GM19099 (cell line): ENCODE measurements around the gene PLPPR3.

Experiments used
- POLR2A ChIP-seq: IDR thresholded peaks from 3 replicates; pipeline ENCODE4 v1.6.1; 2011; ENCODE audit warnings: low read depth; ENCODE audit not compliant: insufficient read length; ENCODE audit errors: extremely low read depth

Gene PLPPR3

DNA sequence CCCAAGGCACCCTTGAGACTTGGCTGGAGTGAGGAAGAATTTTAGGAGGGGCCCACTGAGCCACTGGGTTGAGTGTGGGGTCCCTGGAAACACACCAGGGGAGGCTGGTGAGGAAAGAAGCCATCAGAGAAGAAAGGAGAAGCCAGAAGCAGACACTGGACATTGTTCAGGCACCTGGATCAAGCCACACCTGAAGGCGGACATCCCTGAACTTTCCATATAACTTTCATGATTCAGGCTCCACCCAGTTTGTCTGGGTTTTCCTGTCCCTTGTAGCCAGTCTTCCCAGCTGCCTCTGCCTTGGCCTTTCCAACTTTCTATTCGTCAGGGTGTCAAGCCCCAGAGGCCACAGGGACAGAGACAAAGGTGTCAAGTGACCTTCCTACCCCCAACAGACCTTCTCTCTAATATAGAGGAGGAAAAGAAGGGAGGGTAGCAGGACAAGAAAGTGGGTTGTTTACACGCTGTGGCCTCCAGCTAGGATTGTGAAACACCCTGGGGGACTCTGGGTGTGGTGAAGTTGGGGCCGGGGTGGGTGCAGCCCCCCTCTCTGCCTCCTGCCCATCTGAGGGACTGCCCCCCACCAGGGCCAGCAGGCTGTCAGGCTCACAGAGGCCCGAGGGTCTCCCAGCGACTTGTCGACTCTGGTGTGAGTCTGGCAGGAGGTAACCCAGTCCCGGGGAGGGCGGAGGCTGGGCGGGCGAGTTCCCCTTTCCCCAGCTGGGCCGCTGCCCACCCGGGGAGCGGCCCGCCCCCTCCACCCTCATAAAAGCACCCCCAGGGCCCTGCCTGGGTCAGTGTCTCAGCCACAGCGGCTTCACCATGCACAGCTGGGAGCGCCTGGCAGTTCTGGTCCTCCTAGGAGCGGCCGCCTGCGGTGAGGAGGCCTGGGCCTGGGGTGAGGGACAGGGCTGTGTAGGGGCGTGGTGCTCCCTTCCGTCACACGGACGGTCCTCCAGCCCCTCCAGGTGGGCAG, 37.4 kb upstream of the PLPPR3 start, which contains the start of gene CFD:
TSS of gene CFD (plus strand) at position 797 of the 976 bp plus-strand sequence. CDS start at position 823, 26 bp downstream.
- no peak for TF ChIP-seq POLR2A

DNA sequence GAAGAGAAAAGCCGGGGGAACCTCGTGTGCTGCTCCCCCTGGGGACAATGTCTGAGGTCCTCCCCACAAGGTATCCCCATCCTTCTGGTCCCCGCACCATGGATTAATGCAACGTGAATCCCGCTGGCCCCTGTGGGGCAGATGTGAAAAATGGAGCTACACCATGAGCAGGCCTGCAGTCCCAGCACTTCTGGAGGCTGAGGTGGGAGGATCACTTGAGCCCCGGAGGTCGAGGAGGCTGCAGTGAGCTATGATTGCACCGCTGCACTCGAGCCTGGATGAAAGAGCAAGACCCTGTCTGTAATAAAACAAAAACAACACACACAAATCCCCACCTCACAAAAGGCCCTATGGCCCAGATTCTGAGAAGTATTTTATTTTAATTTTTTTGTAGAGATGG, 36.5 kb upstream of the PLPPR3 start:
- TF ChIP-seq POLR2A = no peak

DNA sequence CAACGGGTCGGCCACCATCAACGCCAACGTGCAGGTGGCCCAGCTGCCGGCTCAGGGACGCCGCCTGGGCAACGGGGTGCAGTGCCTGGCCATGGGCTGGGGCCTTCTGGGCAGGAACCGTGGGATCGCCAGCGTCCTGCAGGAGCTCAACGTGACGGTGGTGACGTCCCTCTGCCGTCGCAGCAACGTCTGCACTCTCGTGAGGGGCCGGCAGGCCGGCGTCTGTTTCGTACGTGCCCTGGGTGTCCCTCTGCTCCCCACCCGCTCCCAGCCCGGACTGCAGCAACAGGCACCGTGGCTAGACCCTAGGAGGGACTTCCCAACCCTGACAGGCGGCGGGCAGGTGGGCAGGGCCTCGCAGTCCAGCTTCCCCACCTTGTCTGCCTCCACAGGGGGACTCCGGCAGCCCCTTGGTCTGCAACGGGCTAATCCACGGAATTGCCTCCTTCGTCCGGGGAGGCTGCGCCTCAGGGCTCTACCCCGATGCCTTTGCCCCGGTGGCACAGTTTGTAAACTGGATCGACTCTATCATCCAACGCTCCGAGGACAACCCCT, 33.9 kb upstream of the PLPPR3 start:
- no peak for TF ChIP-seq POLR2A

DNA sequence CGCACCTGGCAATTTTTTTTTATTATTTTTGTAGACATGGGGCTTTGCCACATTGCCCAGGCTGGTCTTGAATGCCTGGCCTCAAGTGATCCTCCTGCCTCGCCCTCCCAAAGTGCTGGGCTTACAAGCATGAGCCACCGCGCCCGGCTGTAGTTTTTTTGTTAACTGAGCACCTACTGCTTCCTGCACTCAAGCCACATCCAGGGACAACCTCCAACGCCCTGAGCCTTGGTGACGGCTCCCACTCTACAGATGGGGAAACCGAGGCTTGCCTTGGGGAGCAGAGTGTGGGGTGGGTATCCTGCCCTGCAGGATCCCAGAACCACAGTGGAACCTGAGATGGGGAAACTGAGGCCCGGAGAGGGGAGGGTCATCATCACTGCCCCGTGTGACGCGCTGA, 33.4 kb upstream of the PLPPR3 start:
- TF ChIP-seq POLR2A = no peak

DNA sequence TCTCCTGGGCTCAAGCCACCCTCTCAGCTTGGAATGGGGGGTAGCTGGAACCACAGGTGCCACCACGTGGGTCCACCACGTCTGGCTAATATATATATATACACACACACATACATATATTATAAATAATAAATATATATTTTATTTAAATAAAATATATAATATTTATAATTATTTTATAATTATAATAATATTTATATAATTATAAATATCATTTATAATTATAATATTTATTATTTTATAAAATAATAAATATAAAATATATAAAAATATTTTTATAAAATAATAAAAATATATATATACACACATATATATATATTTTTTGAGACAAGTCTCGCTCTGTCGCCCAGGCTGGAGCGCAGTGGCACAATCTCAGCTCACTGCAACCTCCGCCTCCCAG, 32.8 kb upstream of the PLPPR3 start:
- no peak for TF ChIP-seq POLR2A

DNA sequence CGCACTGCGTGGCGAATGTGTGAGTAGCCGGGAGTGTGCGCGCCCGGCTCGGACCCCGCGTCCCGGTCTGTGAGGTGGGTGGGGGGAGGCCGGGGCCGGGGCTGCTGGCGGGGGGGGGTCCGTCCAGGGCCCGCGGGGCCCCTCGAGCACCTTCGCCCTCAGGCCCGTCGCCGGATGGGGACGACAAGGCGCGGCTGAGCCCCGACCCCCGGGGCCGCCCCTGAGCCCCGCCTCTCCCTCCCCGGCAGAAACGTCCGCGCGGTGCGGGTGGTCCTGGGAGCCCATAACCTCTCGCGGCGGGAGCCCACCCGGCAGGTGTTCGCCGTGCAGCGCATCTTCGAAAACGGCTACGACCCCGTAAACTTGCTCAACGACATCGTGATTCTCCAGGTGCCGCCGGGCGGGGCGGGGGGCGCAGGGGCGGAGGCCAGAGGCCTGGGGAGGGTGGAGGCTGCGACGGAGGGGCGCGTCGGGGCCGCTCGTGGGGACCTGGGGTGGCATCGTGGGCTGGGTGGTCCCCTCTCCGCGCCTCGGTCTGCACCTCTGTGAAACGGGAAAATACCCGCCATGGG, 31.3 kb upstream of the PLPPR3 start:
- TF ChIP-seq POLR2A = no peak

DNA sequence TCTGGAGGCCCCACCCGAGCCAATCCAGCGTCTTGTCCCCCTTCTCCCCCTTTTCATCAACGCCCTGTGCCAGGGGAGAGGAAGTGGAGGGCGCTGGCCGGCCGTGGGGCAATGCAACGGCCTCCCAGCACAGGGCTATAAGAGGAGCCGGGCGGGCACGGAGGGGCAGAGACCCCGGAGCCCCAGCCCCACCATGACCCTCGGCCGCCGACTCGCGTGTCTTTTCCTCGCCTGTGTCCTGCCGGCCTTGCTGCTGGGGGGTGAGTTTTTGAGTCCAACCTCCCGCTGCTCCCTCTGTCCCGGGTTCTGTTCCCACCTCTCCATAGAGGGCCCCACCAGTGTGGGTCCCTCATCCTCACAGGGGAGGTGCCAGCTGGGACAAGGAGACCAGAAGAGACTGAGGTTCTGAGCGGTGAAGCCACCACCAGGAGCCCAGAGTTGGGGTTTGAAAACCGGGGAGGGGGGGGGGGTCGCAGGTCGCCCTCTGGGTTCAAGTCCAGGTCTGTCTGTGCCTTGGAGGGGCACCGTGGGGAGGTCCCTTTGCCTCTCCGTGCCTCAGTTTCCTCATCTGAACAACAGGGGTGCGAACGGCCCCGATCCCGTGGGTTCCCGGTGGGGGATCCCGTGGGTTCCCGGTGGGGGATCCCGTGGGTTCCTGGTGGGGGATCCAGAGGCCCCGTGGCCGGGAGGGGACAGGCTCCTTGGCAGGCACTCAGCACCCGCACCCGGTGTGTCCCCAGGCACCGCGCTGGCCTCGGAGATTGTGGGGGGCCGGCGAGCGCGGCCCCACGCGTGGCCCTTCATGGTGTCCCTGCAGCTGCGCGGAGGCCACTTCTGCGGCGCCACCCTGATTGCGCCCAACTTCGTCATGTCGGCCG, 30.6 kb upstream of the PLPPR3 start, which contains the start of gene ELANE:
TSS of gene ELANE (plus strand) at position 168 of the 878 bp plus-strand sequence. CDS start at position 194, 26 bp downstream.
- no peak for TF ChIP-seq POLR2A

DNA sequence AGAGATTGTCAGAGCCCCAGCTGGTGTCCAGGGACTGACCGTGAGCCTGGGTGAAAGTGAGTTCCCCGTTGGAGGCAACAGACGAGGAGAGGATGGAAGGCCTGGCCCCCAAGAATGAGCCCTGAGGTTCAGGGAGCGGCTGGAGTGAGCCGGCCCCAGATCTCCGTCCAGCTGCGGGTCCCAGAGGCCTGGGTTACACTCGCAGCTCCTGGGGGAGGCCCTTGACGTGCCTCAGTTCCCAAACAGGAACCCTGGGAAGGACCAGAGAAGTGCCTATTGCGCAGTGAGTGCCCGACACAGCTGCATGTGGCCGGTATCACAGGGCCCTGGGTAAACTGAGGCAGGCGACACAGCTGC, 29.2 kb upstream of the PLPPR3 start:
- TF ChIP-seq POLR2A = no peak

DNA sequence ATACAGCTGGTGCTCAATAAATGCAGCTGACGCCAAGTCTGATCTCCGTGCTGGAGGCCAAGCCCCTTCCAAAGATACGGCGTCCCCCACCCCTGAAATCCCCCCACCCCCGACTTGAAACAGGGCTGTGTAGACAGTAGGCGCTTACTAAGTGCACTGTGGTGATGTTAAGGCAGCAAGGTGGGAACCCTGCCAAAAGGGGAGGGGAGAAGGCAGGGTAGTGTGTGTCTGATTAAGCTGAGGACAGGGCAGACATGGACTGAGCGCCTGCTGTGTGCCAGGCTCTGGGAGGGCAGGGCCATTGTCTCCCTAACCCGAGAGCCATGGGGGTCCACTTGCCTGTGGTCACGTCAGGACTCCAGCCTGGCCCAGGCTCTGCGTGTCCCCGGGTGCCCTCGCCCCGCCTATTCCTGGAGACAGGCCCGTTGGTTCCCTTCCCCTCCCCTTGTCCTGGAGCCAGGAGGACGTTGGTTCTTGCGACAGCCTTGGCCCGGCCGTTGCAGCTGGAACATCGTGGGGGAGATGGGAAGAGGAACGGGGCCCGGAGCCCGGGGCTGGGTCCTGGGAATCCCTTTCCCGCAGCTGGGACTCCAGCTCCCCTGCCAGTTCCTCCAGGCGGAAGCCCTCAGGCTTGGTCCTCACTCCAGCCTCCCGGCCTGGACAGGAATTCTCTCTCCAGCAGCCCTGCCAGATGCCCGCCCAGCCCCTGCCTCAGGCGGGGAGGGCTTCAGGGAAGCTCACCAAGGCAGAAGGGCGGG, 28.6 kb upstream of the PLPPR3 start:
- TF ChIP-seq POLR2A = no peak

DNA sequence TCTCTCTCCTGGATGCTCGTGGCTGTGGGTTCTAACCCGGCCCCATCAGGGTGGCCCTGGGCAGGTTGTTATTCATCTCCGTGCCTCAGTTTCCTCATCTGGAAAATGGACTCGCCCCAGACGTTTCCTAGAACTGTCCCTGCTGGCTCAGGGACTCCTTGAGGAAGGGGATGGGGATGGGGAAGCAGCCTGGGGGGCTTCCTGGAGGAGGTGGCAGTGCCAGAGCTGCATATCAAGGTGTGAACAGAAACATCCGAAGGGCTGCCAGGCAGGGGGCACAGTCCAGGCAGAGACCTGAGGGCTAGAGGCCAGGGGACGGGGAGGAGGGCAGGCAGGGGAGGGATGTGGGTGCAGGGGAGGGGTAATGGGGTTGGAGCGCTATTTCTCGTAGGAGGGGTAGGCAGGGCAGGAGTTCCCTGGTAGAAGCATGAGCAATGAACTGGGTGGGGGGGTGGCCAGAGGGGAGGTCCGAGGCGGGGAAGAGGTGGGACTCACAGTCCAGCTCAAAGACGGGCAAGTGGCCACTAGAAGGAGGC, 26.7 kb upstream of the PLPPR3 start:
- no peak for TF ChIP-seq POLR2A

DNA sequence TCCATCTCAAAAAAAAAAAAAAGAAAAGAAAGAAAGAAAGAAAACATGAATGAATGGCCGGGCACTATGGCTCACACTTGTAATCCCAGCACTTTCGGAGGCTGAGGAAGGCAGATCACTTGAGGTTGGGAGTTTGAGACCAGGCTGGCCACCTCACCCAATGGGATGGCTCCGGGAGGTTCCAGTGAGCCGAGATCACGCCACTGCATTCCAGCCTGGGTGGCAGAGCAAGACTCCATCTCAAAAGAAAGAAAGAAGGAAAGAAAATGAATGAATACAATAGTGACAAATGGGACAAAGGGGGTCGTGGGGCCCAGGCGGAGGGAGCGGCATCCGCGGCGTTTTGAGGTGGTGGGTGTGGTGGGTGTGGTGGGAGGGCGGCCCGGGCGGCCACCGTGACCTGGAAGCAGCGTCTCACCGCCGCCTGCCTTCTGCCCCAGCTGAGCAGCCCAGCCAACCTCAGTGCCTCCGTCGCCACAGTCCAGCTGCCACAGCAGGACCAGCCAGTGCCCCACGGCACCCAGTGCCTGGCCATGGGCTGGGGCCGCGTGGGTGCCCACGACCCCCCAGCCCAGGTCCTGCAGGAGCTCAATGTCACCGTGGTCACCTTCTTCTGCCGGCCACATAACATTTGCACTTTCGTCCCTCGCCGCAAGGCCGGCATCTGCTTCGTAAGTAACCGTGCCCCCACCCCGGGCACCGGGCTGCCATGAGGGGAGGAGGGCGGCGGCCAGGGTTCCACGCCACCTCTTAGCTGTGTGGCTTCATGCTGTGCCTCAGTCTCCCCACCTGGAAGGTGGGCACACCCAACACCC, 24.2 kb upstream of the PLPPR3 start:
- no peak for TF ChIP-seq POLR2A

DNA sequence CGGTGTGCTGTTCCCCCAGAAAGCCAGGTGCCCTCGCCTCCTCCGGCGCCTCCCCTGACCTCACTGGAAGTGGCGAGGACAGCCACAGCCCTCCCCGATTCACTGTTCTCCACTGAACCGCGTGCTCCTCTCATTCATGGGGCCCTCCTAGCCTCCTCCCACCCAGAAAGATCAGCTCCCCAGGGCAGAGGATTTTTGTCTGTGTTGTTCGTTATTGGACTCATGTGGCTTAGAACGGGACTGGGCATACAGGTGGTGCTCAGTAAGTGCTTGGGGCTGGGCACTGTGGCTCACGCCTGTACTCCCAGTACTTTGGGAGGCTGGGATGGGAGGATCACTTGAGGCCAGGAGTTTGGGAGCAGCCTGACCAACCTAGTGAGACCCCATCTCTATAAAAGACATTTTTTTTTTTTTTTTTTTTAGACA, 22.8 kb upstream of the PLPPR3 start:
- TF ChIP-seq POLR2A = no peak
